Liver (tissue), 3 donors: ENCODE measurements around the gene PLIN3.

Experiments used
- HNF4G ChIP-seq: IDR thresholded peaks from 2 replicates; pipeline ENCODE4 v1.6.1; 2016; ENCODE audit warnings: antibody characterized with exemption
- JUND ChIP-seq, 2 donors: IDR thresholded peaks; 2 replicates each; pipeline ENCODE4 v1.6.1; 2016; ENCODE audit warnings: antibody characterized with exemption in 2 of 2
- RAD21 ChIP-seq, 2 donors: IDR thresholded peaks; 2 replicates each; pipeline ENCODE4 v1.6.1; 2016; ENCODE audit warnings: antibody characterized with exemption in 2 of 2, mild to moderate bottlenecking in 2 of 2
- TAF1 ChIP-seq: conservative IDR thresholded peaks from 2 replicates; pipeline ENCODE4 v1.6.1; 2016; ENCODE audit warnings: antibody characterized with exemption, mild to moderate bottlenecking
- YY1 ChIP-seq: IDR thresholded peaks from 2 replicates; pipeline ENCODE4 v1.6.1; 2016; ENCODE audit warnings: antibody characterized with exemption, mild to moderate bottlenecking
- TF ChIP-seq, protein P1 (sequence below): fragments of 150-350 bp; IDR thresholded peaks from 2 replicates; pipeline ENCODE4 v1.5.1; 2017; ENCODE audit warnings: improper control_type of control experiment, low read depth, low read length; ENCODE audit not compliant: missing input control
- TF ChIP-seq, protein P2 (sequence below): IDR thresholded peaks from 2 replicates; pipeline ENCODE4 v1.6.1; 2016; ENCODE audit warnings: antibody characterized with exemption, mild to moderate bottlenecking
- TF ChIP-seq, protein P3 (sequence below): IDR thresholded peaks from 2 replicates; pipeline ENCODE4 v1.6.1; 2016; ENCODE audit warnings: antibody characterized with exemption
- TF ChIP-seq, protein P4 (sequence below): IDR thresholded peaks from 2 replicates; pipeline ENCODE4 v1.6.1; 2016; ENCODE audit warnings: antibody characterized with exemption
- donor health status: healthy.
- donor health status: healthy.

DNA sequence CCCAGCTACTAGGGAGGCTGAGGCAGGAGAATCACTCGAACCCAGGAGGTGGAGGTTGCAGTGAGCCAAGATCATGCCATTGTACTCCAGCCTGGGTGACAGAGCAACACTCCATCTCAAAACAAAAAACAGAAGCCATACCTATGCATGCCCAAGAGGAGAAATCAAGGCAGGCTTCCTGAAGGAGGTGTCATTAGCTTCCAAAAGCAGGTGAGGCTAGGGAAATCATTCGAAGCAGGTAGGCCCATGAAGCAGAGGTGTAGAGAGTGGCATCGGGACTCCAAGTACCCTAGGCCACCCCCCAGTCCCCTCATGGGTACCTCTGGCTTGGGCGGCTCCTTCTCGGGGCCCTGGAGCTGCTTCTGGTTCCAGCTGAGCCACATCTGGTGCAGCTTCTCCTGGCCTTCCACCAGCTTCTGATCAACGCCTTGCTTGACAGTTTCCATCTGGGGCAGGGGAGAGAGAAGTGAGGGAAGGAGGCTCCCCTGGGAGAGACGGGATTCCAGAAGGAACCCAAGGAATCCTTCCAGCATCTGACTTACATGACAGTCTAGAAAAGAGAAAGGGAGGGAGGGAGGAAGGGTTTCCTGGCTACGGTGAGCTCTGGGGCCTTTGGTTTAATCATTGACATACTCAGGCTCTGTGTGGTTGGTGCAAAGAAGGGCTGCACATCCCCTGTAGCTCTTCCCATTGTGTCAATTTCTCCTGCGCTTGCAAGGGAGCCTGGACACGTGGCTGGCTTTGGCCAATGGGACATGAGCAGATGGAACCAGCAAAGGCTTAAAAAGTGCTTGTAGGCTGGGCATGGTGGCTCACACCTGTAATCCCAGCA, 22.9 kb downstream of the PLIN3 start:
- TF ChIP-seq, protein P1, sequence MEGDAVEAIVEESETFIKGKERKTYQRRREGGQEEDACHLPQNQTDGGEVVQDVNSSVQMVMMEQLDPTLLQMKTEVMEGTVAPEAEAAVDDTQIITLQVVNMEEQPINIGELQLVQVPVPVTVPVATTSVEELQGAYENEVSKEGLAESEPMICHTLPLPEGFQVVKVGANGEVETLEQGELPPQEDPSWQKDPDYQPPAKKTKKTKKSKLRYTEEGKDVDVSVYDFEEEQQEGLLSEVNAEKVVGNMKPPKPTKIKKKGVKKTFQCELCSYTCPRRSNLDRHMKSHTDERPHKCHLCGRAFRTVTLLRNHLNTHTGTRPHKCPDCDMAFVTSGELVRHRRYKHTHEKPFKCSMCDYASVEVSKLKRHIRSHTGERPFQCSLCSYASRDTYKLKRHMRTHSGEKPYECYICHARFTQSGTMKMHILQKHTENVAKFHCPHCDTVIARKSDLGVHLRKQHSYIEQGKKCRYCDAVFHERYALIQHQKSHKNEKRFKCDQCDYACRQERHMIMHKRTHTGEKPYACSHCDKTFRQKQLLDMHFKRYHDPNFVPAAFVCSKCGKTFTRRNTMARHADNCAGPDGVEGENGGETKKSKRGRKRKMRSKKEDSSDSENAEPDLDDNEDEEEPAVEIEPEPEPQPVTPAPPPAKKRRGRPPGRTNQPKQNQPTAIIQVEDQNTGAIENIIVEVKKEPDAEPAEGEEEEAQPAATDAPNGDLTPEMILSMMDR: no peak
- TF ChIP-seq, protein P2, sequence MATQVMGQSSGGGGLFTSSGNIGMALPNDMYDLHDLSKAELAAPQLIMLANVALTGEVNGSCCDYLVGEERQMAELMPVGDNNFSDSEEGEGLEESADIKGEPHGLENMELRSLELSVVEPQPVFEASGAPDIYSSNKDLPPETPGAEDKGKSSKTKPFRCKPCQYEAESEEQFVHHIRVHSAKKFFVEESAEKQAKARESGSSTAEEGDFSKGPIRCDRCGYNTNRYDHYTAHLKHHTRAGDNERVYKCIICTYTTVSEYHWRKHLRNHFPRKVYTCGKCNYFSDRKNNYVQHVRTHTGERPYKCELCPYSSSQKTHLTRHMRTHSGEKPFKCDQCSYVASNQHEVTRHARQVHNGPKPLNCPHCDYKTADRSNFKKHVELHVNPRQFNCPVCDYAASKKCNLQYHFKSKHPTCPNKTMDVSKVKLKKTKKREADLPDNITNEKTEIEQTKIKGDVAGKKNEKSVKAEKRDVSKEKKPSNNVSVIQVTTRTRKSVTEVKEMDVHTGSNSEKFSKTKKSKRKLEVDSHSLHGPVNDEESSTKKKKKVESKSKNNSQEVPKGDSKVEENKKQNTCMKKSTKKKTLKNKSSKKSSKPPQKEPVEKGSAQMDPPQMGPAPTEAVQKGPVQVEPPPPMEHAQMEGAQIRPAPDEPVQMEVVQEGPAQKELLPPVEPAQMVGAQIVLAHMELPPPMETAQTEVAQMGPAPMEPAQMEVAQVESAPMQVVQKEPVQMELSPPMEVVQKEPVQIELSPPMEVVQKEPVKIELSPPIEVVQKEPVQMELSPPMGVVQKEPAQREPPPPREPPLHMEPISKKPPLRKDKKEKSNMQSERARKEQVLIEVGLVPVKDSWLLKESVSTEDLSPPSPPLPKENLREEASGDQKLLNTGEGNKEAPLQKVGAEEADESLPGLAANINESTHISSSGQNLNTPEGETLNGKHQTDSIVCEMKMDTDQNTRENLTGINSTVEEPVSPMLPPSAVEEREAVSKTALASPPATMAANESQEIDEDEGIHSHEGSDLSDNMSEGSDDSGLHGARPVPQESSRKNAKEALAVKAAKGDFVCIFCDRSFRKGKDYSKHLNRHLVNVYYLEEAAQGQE: no peak
- TF ChIP-seq YY1: no peak
- no peak for TF ChIP-seq RAD21 (IDR thresholded peaks at IDR 0.05)
- no peak for TF ChIP-seq TAF1
- TF ChIP-seq, protein P3, sequence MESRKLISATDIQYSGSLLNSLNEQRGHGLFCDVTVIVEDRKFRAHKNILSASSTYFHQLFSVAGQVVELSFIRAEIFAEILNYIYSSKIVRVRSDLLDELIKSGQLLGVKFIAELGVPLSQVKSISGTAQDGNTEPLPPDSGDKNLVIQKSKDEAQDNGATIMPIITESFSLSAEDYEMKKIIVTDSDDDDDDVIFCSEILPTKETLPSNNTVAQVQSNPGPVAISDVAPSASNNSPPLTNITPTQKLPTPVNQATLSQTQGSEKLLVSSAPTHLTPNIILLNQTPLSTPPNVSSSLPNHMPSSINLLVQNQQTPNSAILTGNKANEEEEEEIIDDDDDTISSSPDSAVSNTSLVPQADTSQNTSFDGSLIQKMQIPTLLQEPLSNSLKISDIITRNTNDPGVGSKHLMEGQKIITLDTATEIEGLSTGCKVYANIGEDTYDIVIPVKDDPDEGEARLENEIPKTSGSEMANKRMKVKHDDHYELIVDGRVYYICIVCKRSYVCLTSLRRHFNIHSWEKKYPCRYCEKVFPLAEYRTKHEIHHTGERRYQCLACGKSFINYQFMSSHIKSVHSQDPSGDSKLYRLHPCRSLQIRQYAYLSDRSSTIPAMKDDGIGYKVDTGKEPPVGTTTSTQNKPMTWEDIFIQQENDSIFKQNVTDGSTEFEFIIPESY: no peak
- no peak for TF ChIP-seq JUND (IDR thresholded peaks at IDR 0.05)
- no peak for TF ChIP-seq HNF4G
- TF ChIP-seq, protein P4, sequence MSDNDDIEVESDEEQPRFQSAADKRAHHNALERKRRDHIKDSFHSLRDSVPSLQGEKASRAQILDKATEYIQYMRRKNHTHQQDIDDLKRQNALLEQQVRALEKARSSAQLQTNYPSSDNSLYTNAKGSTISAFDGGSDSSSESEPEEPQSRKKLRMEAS: no peak
